ENCODE data around the gene NRDC. TPM values are rescaled to one million over a fixed set of nuclear protein-coding genes. Genes with fewer than 3 reads are reported as not detected.

The NRDC gene
- total and polyA plus RNA-seq, 3 donors from 2014 or later, result 108 to 264 (median 185) TPM

DNA sequence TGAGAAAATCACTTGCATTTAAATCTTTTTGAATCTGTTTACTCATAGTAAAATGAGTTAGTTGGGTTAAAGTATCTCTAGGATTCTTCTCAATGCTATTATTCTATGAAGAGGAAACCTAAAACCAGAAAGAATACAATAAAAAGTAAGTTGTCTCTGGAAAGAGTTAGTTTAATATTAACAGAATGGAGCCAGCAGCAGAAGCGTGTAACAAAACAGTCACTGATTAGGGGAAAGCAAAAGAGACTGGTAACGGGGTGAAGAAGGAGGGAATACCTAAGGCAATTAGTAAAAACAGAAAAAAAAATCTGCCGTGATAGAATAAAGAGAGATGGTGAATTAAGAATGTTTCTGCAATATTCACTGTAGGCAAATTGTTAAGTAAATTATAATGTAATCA lies 60.0 kb downstream of the NRDC start:
- Histone ChIP-seq H3K4me3 (no peak overlapping the region), H3K36me3 (ENCODE audit: low read depth, missing control alignments) (no peaks in the 10 kb centered on the region), H3K27ac (no peak overlapping the region), H3K9me3 (no peaks in the 10 kb centered on the region), H3K4me1 (no peaks in the 10 kb centered on the region), H3K27me3 (no peaks in the 10 kb centered on the region)
- no peak for DNase-seq
- TF ChIP-seq POLR2A (IDR thresholded peaks at IDR 0.05), result no peak
- TF ChIP-seq, protein P1, sequence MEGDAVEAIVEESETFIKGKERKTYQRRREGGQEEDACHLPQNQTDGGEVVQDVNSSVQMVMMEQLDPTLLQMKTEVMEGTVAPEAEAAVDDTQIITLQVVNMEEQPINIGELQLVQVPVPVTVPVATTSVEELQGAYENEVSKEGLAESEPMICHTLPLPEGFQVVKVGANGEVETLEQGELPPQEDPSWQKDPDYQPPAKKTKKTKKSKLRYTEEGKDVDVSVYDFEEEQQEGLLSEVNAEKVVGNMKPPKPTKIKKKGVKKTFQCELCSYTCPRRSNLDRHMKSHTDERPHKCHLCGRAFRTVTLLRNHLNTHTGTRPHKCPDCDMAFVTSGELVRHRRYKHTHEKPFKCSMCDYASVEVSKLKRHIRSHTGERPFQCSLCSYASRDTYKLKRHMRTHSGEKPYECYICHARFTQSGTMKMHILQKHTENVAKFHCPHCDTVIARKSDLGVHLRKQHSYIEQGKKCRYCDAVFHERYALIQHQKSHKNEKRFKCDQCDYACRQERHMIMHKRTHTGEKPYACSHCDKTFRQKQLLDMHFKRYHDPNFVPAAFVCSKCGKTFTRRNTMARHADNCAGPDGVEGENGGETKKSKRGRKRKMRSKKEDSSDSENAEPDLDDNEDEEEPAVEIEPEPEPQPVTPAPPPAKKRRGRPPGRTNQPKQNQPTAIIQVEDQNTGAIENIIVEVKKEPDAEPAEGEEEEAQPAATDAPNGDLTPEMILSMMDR (IDR thresholded peaks at IDR 0.05), result no peak
- 80 to 89% methylated on average over 3 of the region's 3 CpGs for WGBS, 2 donors
- intact Hi-C loops (cut with DNase I; ENCODE audit: low total_unique reads), result no loop called here

DNA sequence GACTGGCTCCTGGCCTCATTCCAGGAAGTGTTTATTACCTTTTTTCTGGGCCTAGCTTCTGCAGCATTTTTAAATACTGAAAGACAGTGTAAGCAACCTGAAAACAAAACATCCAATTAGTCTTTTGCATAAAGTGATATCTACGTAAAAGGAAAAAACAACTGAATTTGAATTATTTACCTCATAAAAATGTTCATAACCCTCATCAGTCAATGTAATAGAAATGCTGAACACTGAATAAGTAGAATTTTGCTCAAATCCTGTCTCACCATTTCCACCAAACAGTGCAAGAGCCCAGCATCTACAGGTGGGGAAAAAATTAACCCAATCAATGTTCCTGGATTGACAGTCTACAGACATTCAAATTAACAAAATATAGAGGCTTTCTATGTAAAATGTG lies 64.0 kb downstream of the NRDC start:
- H3K27ac ChIP-seq, result no peak overlapping the region
- TF ChIP-seq POLR2A (IDR thresholded peaks at IDR 0.05), result no peak
- TF ChIP-seq, protein P1 (IDR thresholded peaks at IDR 0.05), result no peak
- no peaks in the 10 kb centered on the region for H3K27me3 ChIP-seq
- WGBS, 2 donors, result 93 to 94% methylated on average over 1 of the region's 1 CpG
- no peaks in the 10 kb centered on the region for H3K9me3 ChIP-seq
- DNase-seq, result no peak
- no peaks in the 10 kb centered on the region for H3K36me3 ChIP-seq (ENCODE audit: low read depth, missing control alignments)
- H3K4me3 ChIP-seq, result no peak overlapping the region
- no peaks in the 10 kb centered on the region for H3K4me1 ChIP-seq
- intact Hi-C loops (cut with DNase I; ENCODE audit: low total_unique reads), result no loop called here

DNA sequence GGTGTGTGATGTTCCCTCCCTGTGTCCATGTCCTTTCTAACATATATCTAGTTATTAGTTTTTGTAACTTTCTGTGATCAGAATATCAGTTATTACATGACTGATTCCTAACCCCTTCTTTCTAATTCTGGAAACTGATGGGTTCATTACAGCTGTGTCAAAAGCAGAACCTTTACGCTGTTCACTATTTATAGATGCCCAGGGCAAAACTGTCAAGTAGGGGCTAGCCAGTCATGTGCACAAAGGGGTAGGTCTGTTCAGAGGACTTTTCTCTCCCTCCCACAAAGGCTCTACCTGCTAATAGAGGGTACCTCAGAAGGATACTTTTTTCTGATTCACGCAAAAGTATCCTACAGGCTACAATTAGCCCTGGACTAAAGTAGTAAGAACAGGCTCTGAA lies 79.2 kb downstream of the NRDC start:
- H3K27me3 ChIP-seq, result no peaks in the 10 kb centered on the region
- TF ChIP-seq POLR2A (IDR thresholded peaks at IDR 0.05), result no peak
- TF ChIP-seq, protein P1 (IDR thresholded peaks at IDR 0.05), result no peak
- no peaks in the 10 kb centered on the region for H3K36me3 ChIP-seq (ENCODE audit: low read depth, missing control alignments)
- no peak for DNase-seq
- H3K9me3 ChIP-seq, result no peaks in the 10 kb centered on the region
- intact Hi-C loops (cut with DNase I; ENCODE audit: low total_unique reads), result no loop called here
- 91 to 98% methylated on average over 2 of the region's 2 CpGs for WGBS, 2 donors
- no peak overlapping the region for H3K4me3 ChIP-seq
- no peaks in the 10 kb centered on the region for H3K4me1 ChIP-seq
- no peak overlapping the region for H3K27ac ChIP-seq

DNA sequence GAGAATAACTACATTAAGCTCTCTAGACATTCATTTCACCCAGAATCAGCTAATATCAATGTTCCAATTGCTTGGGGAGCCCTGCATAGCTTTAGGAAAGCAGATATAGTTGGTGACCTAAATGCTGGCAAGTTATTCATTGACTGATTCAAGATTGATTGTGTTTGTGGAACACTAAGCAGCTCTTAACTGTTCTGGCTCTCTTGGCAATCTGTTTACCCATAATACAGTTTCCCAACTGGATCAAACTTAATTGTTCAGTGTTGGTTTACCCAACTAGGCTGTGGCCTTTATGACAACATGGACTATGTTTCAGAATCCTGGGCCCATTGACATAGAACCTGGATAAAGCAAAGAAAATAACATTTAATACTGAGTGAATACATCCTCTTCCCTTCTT lies 83.7 kb downstream of the NRDC start:
- intact Hi-C loops (cut with DNase I; ENCODE audit: low total_unique reads), result no loop called here
- DNase-seq, result no peak
- Histone ChIP-seq H3K9me3 (no peaks in the 10 kb centered on the region), H3K4me1 (no peaks in the 10 kb centered on the region), H3K27ac (no peak overlapping the region), H3K36me3 (ENCODE audit: low read depth, missing control alignments) (no peaks in the 10 kb centered on the region), H3K4me3 (no peak overlapping the region), H3K27me3 (no peaks in the 10 kb centered on the region)
- TF ChIP-seq POLR2A (IDR thresholded peaks at IDR 0.05), result no peak
- TF ChIP-seq, protein P1 (IDR thresholded peaks at IDR 0.05), result no peak

DNA sequence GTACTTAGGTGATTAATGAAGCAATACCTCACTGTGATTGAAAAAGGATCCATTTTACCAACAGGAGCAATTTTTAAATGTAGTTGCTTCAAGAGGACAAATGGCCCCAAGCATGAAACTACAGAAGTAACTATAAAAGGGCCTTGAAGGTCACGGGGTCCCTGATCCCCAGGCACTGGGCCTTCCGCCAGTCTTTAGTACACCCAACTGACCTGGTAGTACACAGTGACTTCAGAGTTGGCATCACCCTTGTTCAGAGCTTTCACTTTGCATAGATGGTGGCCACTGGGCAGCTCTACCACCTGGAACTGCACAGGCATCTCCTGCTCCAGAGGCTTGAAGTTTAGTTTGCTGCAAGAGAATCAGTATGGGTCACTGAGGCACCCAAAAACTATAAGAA lies 84.3 kb downstream of the NRDC start:
- TF ChIP-seq, protein P1 (IDR thresholded peaks at IDR 0.05), result no peak
- no peak for TF ChIP-seq POLR2A (IDR thresholded peaks at IDR 0.05)
- H3K4me3 ChIP-seq, result no peak overlapping the region
- no peaks in the 10 kb centered on the region for H3K27me3 ChIP-seq
- DNase-seq, result no peak
- WGBS, 2 donors, result 88 to 94% methylated on average over 2 of the region's 2 CpGs
- H3K36me3 ChIP-seq (ENCODE audit: low read depth, missing control alignments), result no peaks in the 10 kb centered on the region
- no peaks in the 10 kb centered on the region for H3K4me1 ChIP-seq
- H3K9me3 ChIP-seq, result no peaks in the 10 kb centered on the region
- H3K27ac ChIP-seq, result no peak overlapping the region
- intact Hi-C loops (cut with DNase I; ENCODE audit: low total_unique reads), result no loop called here
